Measurements from ENCODE around the gene SNX9.
"Not testable (repeated sequence)": the region's sequence is repeated elsewhere in the genome, so short reads cannot be mapped to it uniquely, and the experiment has no call there.

SNX9 gene

DNA sequence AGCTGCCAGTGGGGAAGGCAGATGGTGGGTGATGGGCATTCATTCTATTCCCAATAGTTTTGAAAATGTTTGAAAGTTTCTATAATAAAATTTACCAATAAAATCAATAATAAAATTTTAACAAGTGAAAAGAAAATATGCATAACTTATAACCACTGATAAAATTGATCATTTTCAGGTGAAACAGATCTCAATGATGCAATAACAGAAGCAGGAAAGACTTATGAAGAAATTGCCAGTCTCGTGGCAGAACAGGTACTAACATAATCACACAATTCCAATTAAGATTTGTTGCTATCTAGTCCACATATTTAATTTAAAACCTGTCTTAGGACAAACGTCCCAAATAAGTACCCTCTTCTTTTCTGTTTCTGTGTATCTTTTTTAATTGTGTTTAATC, 112.7 kb downstream of the SNX9 start:
- no peak for DNase-seq

DNA sequence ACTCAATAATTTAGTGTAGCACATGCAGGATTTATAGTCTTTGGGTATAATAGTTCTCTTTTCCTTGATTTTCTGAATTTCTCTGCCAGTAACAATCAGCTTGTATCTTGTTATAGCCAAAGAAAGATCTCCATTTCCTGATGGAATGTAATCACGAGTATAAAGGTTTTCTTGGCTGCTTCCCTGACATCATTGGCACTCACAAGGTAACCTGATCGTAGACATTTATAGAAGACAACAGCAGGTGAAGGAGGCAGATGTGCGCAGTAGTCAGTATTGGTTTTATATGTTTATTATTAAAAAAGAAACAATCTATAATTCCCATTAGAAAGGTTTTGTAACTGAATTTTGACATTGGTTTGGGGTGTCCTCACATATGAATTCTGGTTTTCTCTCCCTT, 114.3 kb downstream of the SNX9 start:
- DNase-seq, result no peak

DNA sequence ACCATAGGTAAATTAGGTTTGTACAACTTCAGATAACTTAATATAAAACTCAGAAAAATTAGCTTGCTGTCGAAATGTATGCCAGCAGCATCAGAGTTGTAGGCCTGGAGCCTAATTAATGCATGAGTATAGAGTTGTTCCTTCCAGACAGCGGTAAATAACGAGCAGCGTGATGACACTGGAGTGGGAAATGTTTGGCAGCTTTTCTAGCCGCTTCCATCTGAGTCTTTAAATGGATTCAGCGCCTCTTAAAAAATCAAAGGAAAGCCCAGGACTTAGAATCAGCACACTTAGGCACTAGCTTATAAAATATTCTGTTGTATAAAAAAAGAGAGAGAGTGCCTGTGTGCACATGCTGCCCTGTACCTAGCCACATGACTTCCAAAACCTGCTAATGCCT, 114.9 kb downstream of the SNX9 start:
- no peak for DNase-seq

DNA sequence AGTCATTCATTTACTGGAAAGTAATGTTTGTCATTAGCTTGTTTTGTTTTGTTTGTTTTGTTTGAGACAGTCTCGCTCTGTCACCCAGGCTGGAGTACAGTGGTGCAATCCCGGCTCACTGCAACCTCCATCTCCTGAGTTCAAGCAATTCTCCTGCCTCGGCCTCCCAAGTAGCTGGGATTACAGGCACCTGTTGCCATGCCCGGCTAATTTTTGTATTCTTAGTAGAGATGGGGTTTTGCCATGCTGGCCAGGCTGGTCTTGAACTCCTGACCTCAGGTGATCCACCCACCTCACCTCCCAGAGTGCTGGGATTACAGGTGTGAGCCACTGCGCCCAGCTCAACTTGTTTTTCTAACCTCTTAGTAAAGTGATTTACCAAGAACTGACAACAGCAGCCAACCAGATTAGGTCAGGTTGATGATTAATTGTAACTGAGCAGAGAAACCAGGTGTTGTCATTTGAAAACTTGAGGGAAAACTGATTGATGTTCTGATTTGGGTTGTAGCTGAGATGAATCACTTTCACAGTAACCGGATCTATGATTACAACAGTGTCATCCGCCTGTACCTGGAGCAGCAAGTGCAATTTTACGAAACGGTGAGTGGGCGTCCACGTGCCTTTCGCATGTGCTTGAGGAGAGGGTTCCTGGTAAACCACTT, 117.5 kb downstream of the SNX9 start:
- not testable (repeated sequence) for DNase-seq

DNA sequence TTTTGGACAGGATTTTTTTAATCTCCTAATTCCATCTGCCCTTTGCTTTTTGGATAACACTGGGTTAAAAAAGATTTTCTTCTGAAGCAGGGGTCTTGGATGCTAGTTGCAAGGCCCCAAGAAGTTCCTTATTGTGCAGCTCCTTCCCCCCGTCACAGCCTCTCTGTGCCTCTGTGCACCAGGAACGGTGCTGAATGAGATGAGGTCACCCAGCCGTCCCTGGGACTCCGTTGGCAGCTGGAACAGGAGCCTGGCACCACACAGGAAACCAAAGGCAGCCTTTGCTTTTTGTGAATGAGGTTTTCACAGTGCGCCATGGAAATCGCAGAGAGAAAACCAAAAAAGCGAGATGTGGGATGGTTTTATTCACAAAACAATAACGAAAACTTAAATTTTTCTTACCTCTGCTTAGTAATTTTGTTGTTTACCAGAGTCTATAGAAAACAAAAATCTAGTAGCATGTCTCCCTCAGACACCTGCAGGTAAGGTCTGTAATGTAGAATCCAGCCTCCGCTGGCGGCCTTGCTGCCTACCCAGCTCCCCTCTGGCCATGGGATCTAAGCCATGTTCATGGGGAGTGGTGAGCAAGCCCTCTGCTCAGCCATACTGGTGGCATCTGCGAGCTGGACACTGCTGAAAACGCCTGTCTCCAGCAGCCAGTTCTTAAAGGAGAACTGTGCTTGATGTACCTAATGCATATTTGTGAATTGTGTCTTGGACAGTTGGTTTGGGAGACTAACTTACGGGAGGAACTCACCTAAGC, 118.2 kb downstream of the SNX9 start:
- DNase-seq, result no peak

DNA sequence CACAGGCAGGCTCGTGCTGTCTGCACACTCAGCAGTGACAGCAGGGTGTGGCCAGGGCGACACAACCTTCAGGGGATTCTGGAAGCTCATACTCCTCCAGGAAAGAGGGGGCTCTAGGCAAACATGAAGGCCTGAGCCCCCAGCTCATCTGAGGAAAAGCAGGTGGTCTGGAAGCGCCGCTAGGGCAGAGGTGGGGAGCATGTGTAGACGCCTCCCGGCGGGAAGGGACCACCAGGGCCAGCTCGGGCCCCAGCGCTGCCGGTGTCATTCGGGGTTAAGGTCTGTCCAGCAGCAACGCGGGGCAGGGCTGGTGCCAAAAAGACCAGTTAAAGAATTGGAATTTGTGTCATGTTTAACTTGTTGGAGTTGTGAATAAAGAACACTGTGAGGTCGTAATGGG, 119.3 kb downstream of the SNX9 start:
- no peak for DNase-seq

DNA sequence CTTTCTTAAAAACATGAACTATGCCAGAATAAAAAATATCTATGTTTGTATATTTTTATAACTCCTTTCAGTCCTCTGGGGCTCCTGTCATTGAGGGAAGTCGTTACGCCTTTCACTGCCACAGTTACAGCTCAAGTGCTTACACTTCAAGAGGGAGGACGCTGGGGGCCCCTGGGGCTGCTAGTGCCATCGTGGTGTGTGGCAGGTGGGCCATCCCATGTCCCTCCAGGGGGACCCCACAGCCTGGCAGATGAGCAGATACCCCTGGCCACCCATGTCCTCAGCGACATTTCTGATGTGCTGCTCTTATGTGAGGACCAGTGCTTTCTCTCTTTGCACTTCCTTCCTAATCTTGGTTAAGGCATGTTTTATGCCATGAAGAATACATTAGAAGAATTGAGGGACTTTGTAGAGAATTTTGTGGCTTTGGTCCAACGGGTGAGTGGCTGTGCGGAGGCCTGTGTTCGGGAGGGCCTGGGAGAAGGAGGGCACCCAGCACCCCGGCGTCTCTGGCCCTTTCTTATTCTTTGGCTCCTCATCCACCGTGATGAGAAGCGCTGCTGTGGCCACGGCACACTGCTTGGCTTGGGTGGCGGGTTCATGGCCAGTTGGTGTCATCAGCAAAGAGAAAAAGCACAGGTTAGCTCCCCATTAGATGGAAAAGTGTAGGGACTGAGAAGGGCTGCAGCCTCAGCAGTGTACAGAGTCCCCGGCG, 120.4 kb downstream of the SNX9 start:
- no peak for DNase-seq

DNA sequence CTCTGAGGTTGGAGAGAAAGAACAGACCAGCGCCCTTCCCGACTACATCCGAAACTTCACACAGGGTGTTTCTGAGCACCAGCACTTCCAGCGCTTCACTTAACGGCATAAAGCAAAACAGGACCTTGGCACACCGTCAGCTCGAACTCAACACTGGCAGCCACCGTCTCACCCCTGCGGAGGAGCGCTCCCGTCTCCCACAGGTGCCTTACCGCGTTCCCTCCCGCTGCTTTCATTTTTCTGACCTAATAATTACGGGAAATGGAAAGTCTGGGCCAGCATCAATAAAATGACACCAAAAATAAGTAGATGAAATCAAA, 120.9 kb downstream of the SNX9 start:
- no peak for DNase-seq

DNA sequence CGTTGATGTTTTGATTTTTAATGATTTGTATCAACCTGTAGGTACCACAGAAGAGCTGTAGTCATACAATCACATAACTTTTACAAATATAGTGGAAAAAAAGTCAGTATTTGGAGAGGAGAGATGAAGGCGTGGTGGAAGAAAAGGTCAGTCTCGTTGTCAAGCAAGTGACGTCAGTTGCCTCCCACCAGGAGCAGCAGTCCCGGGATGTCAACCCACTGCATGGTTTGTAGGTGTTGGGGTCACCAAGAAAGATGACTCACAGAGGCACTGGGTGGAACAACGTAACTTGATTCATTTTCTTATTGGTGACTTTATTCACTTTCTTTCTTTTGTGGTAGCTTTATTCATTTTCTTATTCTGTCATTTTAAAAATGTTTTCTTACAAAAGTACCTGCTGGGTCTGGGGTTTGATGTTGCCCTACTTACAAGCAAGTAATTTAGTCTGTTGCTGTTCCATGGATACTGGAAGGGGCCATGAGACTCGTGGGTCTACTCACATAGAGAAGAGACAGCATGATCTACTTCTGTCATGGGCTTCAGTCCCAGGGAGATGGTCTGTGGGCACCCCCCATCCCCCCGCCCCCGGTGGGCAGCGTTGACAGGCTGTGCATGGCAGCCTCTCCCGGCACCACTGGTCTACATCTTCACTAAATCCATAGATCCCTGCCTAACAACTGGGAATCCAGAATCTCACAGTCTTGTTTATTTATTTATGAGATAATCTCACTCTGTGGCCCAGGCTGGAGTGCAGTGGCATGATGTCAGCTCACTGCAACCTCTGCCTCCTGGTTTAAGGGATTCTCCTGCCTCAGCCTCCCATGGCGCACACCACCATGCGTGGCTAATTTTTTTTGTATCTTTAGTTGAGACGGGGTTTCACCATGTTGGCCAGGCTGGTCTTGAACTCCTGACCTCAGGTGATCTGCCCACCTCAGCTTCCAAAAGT, 122.2 kb downstream of the SNX9 start:
- DNase-seq, result no peak

DNA sequence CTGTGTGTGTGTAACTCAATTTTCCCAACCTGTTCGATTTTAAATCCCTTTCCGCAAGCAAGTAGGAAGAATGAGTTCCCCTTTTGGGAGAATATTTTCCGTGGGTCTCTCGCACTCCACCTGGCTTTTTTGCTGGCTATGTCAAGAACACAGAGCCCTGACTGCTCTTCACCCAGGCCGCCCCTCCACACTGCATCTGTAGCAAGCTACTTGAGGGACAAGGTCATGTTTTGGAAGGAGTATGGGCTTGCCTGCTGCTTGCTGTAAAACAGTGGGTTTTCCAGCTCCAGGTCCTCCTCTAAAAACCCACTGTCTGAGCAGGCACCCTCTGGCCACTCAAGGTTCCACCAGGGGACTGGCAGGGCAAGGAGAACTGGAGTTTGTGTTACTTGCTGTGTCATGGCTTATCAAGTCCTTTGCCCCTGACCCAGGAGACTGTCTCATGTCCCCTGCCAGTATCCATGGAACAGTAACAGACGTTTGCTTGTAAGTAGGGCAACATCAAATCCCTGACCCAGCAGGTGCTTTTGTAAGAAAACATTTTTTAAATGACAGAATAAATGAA, 123.1 kb downstream of the SNX9 start:
- no peak for DNase-seq

DNA sequence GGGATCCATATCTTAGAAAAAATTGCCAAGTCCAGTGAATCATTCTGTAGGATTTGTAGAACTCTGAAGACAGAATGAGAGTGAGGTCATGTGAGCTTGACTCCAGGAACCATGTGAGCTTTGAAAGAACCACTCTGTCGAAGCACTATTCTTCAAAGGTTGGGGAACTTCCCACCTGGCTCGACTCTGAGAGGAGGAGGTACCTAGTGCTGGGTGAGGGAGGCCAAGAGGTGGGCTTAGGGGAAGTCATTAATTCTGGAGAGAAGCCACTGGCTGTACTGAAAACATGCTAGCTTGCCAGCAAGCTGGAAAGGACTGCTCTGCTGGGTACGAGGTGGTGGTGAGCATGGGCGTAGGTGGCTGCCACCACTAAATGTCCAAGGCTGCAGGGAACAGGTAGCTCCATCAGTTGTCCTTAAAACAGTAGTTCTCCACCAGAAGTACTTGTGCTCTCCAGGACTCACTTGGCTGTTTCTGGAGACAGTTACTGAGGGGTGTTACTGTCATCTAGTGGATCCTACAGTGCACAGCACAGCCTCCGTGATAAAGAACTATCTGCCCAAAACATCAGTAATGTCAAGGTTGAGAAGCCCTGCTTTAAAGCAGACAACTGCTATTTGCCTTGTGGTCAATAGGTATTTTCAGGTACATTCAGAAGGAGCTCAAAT, 124.0 kb downstream of the SNX9 start:
- DNase-seq, result peak; percentile 40

DNA sequence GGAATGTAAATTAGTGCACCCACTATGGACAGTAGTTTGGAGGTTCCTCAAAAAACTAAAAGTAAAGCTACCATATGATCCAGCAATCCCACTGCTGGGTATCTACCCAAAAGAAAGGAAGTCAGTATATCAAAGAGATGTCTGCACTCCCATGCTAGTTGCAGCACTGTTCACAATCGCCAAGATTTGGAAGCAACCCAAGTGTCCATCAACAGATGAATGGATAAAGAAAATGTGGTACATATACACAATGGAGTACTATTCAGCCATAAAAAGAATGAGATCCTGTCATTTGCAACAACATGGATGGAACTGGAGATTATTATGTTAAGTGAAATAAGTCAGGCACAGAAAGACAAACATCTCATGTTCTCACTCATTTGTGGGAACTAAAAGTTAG, 127.9 kb downstream of the SNX9 start:
- DNase-seq, result not testable (repeated sequence)

DNA sequence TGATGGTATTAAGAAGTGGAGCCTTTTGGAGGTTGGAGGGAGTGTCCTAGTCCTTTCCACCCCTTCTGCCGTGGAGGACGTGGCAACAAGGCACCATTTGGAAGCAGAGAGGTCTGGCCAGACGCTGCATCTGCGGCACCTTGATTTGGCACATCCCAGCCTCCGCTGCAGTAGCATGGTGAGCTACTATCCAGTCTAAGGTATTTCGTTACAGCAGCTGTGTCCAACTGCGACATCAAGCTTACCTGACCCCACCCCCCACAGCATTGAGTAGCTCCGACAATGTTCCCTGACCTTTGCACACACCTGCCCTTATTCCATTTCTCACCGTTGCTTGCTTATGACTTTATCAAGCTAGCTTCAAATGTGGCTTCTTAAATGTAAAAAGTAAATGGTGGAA, 128.8 kb downstream of the SNX9 start:
- no peak for DNase-seq

DNA sequence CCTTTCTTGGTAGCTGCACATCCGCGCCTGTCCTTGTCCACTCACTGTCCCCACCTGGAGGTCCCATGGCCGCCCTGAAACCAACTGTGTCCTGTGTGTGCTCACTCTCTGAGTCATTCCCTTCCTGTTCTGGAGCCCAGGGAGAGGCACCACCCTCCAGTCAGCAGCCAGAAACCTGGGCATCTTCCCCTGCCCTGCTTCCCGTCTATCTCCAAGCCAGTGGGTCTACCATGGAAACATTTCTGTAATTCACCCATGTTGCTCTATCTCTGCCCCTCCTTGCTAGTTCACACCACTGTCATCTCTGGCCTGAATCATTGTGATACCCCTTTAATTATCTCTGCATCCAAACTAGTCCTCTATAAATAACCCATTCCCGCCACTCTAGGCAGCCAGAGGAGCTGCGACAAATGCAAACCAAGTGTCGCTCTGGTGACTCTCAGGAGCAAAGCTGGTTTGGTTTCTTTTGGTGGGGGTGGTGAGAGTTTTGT, 129.9 kb downstream of the SNX9 start:
- no peak for DNase-seq

DNA sequence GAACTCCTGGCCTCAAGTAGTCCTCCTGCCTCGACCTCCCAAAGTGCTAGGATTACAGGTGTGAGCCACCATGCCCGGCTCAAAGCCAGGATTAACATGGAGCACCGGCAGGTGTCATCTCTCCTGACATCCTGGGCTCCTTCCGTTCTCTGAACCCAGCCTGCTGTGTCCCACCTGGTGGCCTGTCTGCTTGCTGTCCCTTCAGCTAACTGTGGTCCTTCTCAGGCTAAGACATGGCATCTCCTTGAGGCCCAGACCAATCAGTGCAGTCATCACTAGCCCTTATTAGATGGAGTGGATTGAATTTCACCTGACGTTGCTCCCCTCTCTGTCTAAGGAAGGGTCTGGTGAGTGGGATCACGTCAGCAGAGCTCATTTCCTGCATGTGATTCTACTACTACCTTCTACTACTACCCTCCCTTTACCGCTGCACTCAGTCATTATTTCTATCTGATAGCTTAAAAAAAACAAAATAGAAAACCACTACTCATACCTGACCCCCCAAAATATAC, 130.6 kb downstream of the SNX9 start:
- no peak for DNase-seq

DNA sequence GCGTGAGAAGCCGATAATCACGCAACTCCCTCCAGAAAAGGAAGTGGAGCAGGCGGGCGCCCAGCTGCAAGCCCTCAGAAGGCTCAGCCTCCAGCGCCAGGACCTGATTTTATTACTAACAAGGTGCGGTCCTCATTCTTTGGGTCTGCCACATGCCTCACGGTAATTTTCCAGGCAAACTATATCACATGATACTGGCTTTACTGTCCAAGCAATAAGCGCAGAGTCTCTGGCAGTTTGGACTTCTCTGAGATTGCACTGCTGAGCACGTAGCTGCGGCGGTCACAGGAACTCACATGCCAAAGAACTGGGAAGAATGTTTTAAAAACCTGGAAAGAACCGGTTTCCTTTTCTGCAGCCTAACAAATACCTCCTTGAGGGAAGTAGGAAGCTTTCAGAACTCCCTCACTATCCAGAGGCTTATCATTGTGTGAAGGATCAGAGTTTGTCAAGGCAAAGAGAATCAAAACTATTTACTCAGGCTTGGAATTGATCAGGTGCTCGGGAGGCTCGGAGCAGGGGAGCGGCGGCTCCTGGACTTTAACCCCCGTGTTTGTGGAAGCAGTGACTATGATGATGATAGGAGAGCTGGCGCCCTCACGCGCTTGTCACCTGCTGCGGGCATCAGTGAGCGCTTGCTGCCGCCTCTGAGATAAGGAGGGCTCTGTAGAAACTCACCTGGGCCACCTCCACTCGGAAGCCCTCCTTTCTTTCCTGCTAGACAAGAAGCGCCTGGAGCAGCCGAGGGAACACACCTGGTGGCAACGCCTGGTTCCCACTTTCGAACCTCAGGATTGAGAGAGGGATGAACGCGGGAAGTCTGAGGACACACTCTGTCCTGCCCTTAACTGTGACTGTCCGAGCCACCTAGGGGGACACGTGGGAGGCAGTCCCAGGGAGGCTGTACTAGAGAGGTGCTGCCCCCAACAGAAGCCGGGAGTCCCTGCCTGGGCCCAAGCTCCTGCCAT, 131.4 kb downstream of the SNX9 start:
- no peak for DNase-seq

DNA sequence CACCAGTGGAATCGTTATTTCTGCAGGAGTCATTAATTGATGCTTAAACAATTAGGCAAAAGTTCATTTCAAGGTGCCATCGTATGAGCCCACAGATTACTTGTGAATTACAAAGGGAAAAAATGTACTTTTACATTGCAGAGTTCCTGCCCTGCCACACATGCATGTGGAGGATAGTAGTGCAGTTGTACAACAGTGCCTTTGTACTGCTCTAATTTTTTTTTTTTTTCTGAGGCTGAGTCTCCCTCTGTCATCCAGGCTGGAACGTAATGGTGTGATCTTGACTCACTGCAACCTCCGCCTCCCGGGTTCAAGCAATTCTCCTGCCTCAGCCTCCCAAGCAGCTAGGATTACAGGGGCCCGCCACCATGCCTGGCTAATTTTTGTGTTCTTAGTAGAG, 132.6 kb downstream of the SNX9 start:
- no peak for DNase-seq

DNA sequence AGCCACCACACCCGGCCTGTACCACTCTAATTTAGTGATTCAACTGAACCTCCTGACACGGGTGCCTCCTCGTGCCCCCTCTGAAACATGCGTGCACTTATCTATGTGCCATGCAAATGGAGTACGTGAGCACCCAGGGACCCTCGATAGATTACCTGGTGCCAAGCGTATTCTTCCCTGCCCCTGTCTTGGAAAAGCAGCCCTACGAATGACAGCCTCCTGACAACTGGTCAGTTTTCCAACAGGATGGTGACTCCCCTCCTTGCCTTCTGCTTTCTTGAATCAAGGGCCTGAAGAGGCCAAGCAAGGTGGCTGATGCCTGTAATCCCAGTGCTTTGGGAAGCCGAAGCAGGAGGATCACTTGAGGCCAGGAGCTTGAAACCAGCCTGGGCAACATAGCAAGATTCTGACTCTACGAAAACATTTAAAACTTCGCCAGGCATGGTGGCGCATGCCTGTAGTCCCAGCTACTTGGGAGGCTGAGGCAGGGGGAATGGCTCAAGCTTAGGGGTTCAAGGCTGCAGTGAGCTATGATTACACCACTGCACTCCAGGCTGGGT, 133.2 kb downstream of the SNX9 start:
- DNase-seq, result no peak

DNA sequence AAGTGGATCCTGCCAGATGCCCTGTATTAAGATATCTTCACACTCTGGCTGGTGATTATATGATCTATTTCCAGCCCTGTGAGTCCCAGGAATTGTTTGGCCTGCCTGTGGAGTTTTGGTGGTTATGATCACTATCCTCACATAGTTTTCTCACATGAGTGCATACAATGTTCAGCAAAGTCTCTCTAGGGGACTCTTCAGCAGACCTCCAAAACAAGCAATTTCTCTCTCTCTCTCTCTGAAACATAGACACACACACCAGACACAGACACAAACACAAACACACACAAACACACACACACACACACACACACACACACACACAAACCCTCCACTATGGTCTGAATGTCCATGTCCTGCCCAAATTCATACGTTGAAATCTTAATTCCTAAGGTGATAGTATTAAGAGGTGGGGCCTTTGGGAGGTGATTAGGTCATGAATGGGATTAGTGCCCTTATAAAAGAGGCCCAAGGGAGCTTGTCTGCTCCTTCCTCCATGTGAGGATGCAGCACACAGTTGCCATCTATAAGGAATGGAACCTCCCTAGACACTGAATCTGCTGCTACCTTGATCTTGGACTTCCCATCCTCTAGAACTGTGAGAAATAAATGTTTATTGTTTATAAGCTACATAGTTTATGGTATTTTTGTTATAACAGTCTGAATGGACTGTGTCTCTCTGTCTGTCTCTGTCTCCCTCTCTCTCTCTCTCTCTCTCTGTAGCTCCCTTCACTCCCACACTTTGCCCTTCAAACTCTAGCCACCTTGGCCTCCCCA, 136.6 kb downstream of the SNX9 start:
- no peak for DNase-seq
